Measurements from ENCODE around the gene C6orf132. TPM values are rescaled to one million over a fixed set of nuclear protein-coding genes. Genes with fewer than 3 reads are reported as not detected.

C6orf132 gene
- total and polyA plus RNA-seq, 2 of the 8 experiments (the other 6 are each of a cell fraction or from before 2014, with no cell fraction given), result 31.5 to 64.0 TPM

DNA sequence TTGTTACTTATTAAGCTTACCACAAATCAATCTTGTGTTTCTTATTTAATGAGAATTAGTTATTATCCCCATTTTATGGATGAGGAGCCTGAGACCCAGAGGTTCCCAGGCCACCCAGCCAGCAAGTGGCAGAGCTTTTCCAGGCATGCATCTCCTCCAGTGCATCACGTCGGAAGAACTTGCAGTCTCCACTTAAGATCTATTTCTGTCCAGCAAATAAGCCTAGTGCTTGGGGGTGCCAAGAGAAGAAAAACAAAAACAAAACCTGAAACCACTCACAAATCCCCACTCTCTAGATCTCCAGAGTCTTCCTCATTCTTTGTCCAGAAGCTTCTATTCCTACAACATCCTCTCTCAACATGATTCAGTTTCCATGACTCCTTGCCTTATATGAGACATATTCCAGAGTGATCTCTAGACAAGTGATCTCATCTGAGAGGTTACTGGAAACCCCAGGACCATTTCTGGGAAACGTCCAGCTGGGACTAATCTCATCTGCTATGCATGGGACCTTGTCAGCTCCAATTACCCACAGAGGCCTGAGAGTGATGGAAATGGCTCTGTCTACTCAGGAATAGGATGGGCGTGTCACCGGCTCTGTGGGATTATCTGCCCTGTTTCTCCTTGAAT, 48.2 kb upstream of the C6orf132 start:
- no peak overlapping the region for H3K56ac ChIP-seq (replicated peaks; ENCODE audit: insufficient read length, low read depth, low read length)
- FAIRE-seq (no peak), DNase-seq (ENCODE audit: low read depth in 1 of 2, low spot score in 2 of 2) (no peak)
- no peak overlapping the region for H2BK15ac ChIP-seq (ENCODE audit: low read length)
- H3K9me3 ChIP-seq (ENCODE audit: insufficient read depth in 2 of 2, low read depth in 1 of 2, low read length in 1 of 2), result no peaks in the 10 kb centered on the region
- H3K18ac ChIP-seq (ENCODE audit: extremely low read depth, low read length), result no peak overlapping the region
- no peak overlapping the region for H2BK12ac ChIP-seq (ENCODE audit: low read depth, low read length)
- peaks cover 2 to 6% (median 4%) of the 10 kb centered on the region in 4 experiments for H3K4me1 ChIP-seq (replicated peaks in 1 of 4; ENCODE audit: control insufficient read depth in 3 of 4, insufficient read depth in 4 of 4, low read length in 3 of 4)
- no peaks in the 10 kb centered on the region for H3K23me2 ChIP-seq (ENCODE audit: low read depth, low read length)
- H4K5ac ChIP-seq (ENCODE audit: insufficient read length, low read depth, low read length), result no peak overlapping the region
- H3K14ac ChIP-seq (ENCODE audit: insufficient read length), result no peak overlapping the region
- ChIA-PET POLR2A (ENCODE audit: partially characterized antibody) (interaction anchor here (1.0 to 1.2 kb wide), 2 partner anchors 13 to 25 kb away, joined by 3 to 4 read pairs; no protein-coding TSS in a partner anchor), CTCF (ENCODE audit: partially characterized antibody) (interaction anchor here (1.2 to 3.3 kb wide), 3 partner anchors 12 to 94 kb away, joined by 5 to 11 read pairs (median 6); no protein-coding TSS in a partner anchor)
- H3K9ac ChIP-seq (replicated peaks in 1 of 4; ENCODE audit: extremely low read depth in 1 of 4, low read depth in 3 of 4, low read length in 3 of 4), result no peak overlapping the region
- no peak overlapping the region for H2AFZ ChIP-seq (ENCODE audit: low read length)
- H3K36me3 ChIP-seq (ENCODE audit: control insufficient read depth in 2 of 4, insufficient read depth in 4 of 4, low read length in 3 of 4), result no peaks in the 10 kb centered on the region
- no peaks in the 10 kb centered on the region for H3K79me2 ChIP-seq (ENCODE audit: control insufficient read depth in 1 of 2, insufficient read depth in 2 of 2, low read length in 2 of 2)
- no peaks in the 10 kb centered on the region for H3K79me1 ChIP-seq (ENCODE audit: low read depth, low read length)
- no peak overlapping the region for H3K27ac ChIP-seq (ENCODE audit: low read depth, low read length)
- no peak overlapping the region for H2BK20ac ChIP-seq (ENCODE audit: low read length)
- no peak overlapping the region for H3K23ac ChIP-seq (ENCODE audit: insufficient read length)
- H2BK120ac ChIP-seq (replicated peaks; ENCODE audit: low read depth, low read length), result no peak overlapping the region
- no peaks in the 10 kb centered on the region for H4K20me1 ChIP-seq (replicated peaks in 1 of 2; ENCODE audit: control insufficient read depth in 1 of 2, insufficient read depth in 2 of 2, low read length in 2 of 2)
- H2BK5ac ChIP-seq (ENCODE audit: low read depth, low read length), result no peak overlapping the region
- no peak overlapping the region for H3K4ac ChIP-seq (replicated peaks; ENCODE audit: insufficient read length, low read depth, low read length)
- H3K4me2 ChIP-seq (ENCODE audit: insufficient read depth in 1 of 2, low read depth in 2 of 2, low read length in 2 of 2), result no peak overlapping the region
- H2AK5ac ChIP-seq (ENCODE audit: low read depth, low read length), result no peak overlapping the region
- no peak overlapping the region for H4K8ac ChIP-seq (ENCODE audit: extremely low read depth, insufficient read depth, low read length)
- 84% methylated on average over 5 of the region's 5 CpGs; no CpG with 5 or more reads in 1 of the 2 experiments for WGBS, 2 experiments (ENCODE audit: extremely low coverage in 1 of 2, insufficient coverage in 1 of 2, insufficient read length in 1 of 2, insufficient replicate concordance in 2 of 2, low coverage in 1 of 2, low lambda C conversion rate in 2 of 2, missing lambda C conversion rate in 1 of 2)
- no peak overlapping the region for H3K4me3 ChIP-seq (ENCODE audit: extremely low read depth in 1 of 4, insufficient read depth in 2 of 4, low read depth in 3 of 4, low read length in 4 of 4)
- no peak overlapping the region for H4K91ac ChIP-seq (replicated peaks; ENCODE audit: insufficient read length, low read length)
- peaks cover 0 to 3% (median 0%) of the 10 kb centered on the region in 4 experiments; a peak in 1 of 7 replicates for H3K27me3 ChIP-seq (replicated peaks in 1 of 4; ENCODE audit: control insufficient read depth in 3 of 4, extremely low read depth in 1 of 4, insufficient read depth in 3 of 4, low read length in 3 of 4)
- TF ChIP-seq BCL11A (IDR thresholded peaks at IDR 0.05; ENCODE audit: low read depth in 2 of 2, low read length in 2 of 2), result no peak
- no peak for TF ChIP-seq RBBP5 (IDR thresholded peaks at IDR 0.05; ENCODE audit: borderline replicate concordance, low read depth, low read length)
- no peak for TF ChIP-seq POLR2AphosphoS5 (IDR thresholded peaks at IDR 0.05; ENCODE audit: low read depth, low read length)
- TF ChIP-seq TBP (IDR thresholded peaks at IDR 0.05; ENCODE audit: low read depth, low read length), result no peak
- no peak for TF ChIP-seq TAF7 (optimal IDR thresholded peaks at IDR 0.05; ENCODE audit: borderline replicate concordance, low read depth, low read length)
- no peak for TF ChIP-seq SP1 (IDR thresholded peaks at IDR 0.05; ENCODE audit: low read depth, low read length)
- TF ChIP-seq ATF3 (IDR thresholded peaks at IDR 0.05; ENCODE audit: insufficient read depth, low read depth, low read length), result no peak
- no peak for TF ChIP-seq ZNF274 (IDR thresholded peaks at IDR 0.05; ENCODE audit: borderline replicate concordance, extremely low read depth, low read length)
- TF ChIP-seq RXRA (IDR thresholded peaks at IDR 0.05; ENCODE audit: insufficient read depth, low read depth, low read length), result no peak
- no peak for TF ChIP-seq TCF12 (IDR thresholded peaks at IDR 0.05; ENCODE audit: low read depth, low read length)
- TF ChIP-seq SP2 (IDR thresholded peaks at IDR 0.05; ENCODE audit: low read length), result no peak
- no peak for TF ChIP-seq GABPA (IDR thresholded peaks at IDR 0.05; ENCODE audit: borderline replicate concordance, insufficient read depth, low read length)
- no peak for TF ChIP-seq RFX5 (IDR thresholded peaks at IDR 0.05; ENCODE audit: borderline replicate concordance, low read depth, low read length)

All from H1 (cell line).